ENCODE results near the gene KCNK2.
"Not testable (repeated sequence)": the region's sequence is repeated elsewhere in the genome, so short reads cannot be mapped to it uniquely, and the experiment has no call there.

Gene KCNK2

DNA sequence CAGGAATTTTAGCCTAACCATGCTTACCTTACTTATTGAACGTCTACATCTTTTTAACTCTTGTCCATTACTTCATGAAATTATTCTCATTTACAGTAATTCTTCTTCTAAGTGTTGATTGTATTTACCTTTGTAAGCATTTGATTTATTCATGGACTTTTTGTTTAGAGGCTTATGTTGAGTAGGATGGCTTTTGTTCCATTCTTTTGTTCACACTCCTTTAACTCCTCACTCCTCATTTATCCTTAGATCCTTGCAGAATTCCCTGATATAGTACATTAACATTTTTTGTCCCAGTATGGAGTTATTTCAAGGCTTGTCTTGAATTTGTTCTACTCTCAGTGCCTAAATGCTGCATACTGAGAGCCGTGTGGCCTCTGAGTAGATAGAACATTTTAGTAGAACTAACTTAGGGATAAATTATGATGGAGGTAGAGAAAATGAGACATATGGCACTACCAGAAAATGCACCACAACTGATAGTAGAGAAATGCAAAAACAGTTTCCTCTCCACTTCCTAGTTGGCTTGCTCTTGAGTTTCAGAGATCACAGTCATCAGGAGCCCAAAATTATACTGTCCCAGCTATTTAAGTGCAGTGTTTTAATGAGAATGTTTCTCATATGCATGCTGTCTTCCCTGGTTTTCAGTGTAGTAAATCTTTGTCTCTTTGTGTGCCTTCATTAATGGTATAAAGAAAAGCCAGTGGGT is 69.5 kb downstream of the KCNK2 start:
- no peak for DNase-seq (ENCODE audit: low read depth)

DNA sequence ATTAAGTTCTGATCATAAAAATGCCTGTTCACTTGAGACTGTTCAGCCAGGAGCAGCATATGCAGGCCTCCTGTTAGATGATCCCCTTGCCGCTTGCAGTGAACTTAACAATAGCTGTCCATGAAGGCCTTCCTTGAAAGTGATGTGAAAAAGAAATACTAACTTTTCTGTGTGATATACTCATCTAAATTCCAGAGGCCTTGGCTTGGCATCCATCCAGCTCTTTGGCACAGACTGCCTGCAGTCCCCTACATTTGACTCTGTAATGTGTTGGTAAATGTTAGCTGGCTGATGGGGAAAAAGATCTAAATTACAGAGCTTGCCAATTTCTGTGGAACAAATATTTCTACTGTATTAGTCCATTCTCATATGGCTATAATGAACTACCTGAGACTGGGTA is 73.7 kb downstream of the KCNK2 start:
- DNase-seq (ENCODE audit: low read depth), result peak; percentile 55

DNA sequence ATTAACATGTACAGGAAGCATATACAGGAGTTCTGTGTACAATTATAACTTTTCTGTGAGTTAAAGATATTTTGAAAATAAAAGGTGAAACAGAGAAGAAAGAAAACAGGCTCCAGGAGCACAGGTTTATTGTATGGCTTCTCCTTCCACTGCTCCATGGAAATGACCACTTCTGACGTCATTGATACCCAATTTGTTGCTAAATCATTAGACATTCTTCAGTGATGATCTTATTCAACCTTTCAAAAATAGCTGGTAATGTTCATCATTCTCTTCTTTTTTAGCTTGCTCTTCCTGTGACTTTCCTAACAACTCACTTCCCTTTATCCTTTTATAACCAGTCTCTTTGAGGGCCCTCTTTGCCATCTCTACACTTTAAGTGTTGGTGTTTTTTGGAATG is 77.8 kb downstream of the KCNK2 start:
- peak; percentile 57 for DNase-seq (ENCODE audit: low read depth)

DNA sequence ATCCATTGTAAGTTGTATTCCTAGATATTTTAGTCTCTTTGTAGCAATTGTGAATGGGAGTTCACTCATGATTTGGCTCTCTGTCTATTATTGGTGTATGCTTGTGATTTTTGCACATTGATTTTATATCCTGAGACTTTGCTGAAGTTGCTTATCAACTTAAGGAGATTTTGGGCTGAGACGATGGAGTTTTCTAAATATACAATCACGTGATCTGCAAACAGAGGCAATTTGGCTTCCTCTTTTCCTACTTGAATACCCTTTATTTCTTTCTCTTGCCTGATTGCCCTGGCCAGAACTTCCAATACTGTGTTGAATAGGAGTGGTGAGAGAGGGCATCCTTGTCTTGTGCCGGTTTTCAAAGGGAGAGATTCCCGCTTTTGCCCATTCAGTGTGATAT is 80.6 kb downstream of the KCNK2 start:
- DNase-seq (ENCODE audit: low read depth), result not testable (repeated sequence)

DNA sequence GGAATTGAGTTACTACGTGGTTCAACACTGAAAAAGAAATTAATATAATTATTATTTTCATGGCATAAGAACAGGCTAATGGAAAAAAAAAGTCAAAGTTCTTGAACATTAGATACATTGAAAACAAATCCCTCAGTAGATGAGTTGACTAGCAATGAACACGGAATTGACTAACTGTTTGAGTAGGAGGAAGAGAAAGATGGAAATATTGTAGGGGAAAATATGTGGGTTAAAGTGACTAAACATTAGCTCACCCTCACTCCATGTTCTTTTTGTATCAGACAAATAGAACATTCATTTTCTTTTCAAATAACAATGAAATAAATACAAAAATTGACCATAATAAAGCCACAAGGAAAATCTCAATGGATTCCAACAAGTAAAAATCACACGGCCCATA is 84.3 kb downstream of the KCNK2 start:
- peak; percentile 59 for DNase-seq (ENCODE audit: low read depth)

DNA sequence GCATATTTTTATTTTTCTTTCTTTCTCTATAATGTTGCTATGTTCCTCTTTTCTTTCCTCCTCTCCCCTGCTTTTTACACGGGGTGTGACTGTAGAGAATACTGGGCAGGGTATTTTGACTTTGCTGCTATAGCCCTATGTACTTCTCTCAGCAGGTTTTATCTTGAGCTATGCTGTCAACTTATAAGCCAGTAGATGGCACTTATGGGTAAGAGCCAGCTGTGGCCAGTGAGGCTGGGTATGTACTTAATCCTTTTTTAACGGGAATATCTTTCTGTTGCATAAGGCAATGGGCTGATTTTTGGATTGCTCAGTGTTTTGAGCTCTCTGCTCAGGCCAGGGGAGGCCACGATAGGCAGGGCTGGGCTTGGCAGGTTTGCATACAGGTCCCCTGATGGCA is 99.0 kb downstream of the KCNK2 start:
- peak; percentile 24 for DNase-seq (ENCODE audit: low read depth)

DNA sequence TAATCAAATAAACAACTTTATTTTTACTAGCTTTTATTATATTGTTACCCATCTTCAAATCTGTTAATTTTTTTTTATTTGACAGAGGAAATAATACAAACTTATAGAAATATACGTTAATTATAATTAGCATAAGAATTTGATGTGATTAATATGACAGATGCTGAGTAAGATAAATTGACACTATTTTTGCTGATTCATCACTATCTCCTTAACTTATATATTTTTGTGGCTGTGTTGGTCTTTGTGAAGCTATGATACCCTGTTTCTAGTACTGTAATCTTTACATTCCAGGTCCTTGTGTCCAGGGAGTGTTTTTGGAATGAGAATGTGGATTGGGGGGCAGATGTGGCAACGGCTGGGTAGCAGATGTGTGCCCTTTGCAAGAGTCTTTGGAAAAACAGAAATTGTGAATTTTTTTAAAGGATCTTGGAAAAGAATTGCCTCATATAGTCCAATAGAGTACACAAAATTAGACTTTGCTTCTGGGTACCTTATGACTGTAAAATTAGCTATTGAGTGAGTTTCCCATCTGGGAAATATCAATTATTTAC is 102.6 kb downstream of the KCNK2 start:
- no peak for DNase-seq (ENCODE audit: low read depth)

DNA sequence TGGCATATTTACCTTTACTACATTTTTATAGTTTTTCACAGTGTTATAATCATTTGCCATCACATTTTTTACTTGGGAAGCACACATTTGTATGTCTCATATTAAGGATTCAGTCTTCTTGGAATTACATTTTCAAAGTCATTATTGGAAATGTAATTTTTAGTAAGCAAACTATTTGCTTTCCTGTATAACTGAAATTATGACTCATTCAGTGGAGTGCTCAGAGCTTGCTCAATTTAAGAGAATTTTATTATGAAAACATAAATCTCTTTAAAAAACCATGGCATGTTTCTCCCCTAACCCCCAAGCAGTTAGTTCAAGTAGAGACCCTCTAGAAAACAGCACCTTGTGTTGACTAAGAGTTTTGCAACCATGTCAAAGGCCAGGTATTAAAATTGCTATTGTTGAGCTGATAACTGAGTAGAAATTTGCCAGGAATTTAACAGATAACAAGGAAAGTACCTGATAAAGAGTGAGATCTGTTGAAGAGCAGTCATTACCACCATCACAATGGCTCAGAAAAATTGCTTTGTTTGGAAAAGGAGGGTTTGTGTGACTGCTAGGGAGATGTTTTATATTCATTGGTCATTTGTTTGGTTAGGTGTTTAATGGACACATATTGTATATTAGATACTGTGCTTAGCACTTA is 105.9 kb downstream of the KCNK2 start:
- DNase-seq (ENCODE audit: low read depth), result peak; percentile 46

DNA sequence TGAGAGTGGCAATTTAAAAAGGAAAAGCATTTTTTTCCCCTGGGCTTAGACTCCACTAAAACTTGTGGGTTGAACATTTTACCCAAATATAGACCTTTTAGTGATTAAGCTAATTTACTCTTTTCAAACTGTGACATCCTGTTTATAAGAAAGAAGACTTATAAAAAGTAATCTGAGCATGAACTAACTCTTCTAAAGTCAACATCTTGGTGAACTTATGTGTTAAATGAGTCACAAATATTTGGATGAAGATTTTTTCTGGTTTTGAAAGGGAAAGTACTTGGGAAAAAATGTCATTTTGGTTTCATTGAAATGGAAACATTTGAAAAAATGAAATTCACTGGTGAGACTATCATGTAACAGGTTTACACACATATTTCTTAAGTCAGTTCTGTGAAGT is 109.8 kb downstream of the KCNK2 start:
- peak; percentile 82 for DNase-seq (ENCODE audit: low read depth)

DNA sequence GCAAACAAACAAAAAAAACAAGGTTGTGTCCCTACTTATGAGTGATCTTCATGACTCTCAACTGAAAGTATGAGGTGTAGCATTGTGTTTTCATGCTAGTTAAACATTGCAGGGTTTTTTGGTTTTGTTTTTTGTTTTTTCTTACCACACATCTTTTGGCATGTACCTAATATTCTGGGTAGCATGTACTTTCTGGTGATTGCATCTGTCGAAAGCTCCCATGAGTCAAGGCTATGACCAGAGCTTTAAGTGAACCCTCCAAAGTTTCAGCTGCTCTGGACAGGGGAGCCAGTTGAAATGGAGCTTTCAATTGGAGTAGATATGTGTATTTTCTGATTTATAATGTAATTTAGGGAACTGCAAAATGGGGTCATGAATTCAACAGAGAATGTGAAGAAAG is 115.5 kb downstream of the KCNK2 start:
- DNase-seq (ENCODE audit: low read depth), result no peak

DNA sequence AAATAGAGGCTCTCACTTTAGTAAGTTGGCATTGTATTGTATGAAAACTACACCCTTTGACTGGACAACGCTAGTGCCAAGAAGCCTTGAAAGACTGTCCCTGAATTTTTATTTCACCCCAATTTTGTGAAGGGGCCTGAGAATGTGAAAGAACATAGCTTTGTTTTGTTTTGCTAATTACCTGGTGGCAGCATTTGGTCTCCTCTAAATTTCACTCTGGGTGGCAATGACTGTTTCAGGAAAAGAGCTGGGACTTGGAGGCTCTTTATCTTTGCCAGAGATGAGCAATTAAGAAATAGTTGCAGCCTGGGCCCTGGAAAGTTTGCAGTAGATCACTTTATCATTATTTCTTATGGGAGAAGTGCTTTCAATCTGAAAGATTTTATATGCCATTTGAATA is 117.6 kb downstream of the KCNK2 start:
- no peak for DNase-seq (ENCODE audit: low read depth)

DNA sequence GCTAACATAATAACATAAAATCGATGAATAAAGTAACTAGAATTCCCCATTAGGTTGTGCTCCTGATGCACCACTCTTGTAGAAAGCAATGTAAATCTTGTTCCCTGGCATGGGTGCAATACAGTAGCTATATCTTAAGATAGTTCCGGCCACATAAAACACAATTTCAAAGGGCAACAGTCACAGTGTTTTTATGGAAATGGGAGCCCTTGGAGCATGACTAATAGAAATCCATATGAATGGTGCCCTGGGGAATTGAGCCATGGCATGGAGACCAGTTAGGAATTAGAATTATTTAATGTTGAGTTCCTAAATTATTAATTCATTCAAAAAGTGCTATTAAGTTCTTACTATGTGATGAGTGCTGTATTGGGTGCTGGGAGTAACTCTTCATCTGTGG is 118.7 kb downstream of the KCNK2 start:
- no peak for DNase-seq (ENCODE audit: low read depth)

DNA sequence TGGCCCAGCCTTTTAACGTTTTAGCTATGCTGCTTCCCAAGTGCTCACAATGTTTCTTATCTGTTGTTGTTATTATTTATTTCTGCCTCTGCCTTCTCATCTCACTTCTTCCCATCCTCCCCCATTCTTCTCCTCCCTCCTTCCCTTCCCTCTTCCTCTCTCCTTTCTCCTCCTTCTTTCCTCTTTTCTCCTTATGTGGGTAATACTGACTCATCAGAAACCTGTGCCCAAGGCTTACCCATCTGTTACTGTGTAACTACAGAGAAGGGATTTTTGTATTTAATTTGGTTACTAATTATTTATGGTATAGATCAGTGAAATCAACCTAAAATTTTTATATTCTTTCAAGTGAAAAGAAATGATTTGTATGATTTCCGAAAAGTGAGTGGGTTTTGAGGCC is 120.3 kb downstream of the KCNK2 start:
- DNase-seq (ENCODE audit: low read depth), result no peak

DNA sequence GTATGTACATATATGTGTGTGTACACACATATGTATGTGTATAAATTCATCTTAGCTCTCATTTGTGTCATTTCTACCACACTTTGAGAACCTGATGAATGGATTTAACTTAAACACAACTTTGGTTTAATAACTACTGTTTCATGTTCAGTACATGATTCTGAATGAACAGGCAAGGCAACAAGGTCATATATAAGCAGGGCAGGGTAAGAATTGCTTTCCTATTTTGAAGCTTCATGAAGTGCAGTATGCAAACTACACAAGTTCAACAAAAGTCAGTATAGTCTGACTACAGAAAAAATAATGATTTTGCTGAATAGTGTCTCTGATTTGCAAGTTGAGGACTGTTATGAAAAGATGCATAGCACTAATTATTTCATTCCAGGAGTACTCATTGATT is 127.6 kb downstream of the KCNK2 start:
- no peak for DNase-seq (ENCODE audit: low read depth)

DNA sequence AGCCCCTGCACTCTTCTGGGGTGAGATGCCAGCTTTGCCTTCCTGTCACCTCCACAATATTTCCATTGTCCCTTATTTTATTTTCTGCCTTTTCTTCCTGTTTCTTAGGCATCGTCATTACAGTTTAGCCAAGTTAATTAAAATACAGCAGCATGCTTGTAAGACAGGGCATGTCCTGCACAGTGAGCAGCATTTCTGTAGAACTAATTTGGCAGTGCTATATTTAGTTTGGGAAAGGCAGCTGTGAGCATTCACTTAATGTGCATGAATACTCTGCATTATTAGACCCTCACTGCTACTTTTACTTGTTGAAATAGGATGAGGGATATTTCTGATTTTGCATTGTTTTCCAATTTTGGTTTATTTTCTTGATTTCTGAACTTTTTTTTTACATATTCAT is 133.3 kb downstream of the KCNK2 start:
- no peak for DNase-seq (ENCODE audit: low read depth)

DNA sequence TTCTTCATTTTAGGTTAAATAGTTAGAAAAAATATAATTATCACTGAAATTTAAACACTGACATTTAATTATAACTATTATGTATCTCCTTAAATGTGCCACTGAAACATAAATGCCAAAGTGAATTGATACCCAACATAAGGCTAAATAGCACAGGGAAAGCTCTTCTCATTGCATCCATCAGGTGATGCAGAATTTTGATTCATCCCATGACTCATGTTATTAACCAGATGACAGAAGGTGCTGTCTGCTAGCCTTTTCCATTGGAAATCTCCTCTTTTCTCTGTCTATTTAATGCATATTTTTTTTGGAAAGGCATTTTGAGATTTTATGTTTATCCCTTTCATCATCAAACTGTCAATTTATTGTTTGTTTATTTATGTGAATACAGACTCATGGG is 136.8 kb downstream of the KCNK2 start:
- DNase-seq (ENCODE audit: low read depth), result no peak

DNA sequence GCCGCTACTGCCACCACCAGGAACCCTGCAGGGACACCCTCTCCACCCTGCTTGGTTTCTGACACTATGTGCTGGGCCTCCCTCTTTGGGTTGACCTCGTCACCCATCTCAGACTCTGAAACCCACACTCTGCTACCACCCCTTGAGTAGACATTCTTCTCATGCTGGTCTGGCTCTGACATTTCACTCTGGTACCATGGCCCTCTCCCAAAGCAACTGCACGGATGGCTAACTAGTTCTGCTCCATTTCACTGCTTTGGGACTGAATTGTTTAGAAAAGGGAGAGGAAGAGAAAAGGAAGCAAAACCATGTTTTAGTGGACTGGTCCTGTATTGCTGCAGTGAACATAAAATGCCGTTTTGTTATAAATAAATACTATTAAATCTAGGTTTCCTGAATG is 137.8 kb downstream of the KCNK2 start:
- DNase-seq (ENCODE audit: low read depth), result no peak

DNA sequence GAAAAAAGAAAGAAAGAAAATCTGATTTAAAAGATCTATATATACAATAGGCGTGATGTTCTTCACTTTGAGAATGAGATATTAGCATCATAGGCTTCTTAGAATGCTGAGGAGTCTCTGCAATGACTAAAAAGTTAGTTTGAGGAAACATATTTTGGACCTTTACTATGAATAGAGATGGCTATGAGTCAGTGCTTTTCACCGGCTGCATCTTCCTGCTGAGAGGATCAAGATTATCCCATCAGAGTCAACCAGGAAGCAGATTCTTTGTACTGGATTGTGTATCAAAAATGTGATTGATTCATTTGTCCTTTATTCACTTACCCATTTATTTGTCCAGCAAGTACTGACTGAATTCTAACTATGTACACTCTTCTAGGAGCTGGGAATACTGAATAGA is 144.2 kb downstream of the KCNK2 start:
- DNase-seq (ENCODE audit: low read depth), result peak; percentile 28

DNA sequence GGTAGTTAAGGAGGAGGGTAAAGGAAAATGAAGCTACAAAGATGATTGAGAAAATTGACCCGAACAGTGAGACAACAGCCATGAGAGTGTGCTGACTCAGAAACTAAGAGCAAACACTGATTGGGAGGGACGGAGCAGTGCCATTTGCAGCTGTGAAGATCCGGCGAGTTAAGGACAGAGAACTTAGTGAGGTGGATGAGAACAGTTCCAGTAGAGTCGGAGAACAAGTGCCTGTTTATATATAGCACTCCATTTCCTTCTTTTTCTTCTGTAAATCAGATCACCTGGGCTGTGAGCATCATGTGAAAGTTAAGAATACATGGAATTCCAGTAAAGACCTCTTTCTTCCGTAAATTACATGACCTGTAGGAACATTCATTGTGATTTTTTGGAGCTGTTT is 145.7 kb downstream of the KCNK2 start:
- no peak for DNase-seq (ENCODE audit: low read depth)

DNA sequence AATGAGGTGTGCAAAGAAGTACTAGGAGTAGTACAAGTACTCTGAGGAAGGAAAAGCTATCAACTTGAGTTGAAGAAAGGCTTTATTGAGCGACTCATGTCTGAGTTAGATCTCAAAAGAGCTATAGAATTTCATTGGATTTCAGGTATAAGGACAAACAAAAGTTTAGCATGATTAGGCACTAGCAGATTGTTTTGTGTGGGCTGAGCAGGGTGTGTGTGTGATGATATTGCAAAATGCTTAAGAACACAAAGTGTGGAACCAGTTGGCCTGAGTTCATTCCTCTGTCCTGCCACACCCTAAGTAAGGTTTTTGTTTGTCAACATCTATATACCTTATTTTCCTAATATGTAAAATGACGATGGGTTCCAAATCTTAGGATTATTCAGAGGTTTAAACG is 158.9 kb downstream of the KCNK2 start:
- DNase-seq (ENCODE audit: low read depth), result no peak

DNA sequence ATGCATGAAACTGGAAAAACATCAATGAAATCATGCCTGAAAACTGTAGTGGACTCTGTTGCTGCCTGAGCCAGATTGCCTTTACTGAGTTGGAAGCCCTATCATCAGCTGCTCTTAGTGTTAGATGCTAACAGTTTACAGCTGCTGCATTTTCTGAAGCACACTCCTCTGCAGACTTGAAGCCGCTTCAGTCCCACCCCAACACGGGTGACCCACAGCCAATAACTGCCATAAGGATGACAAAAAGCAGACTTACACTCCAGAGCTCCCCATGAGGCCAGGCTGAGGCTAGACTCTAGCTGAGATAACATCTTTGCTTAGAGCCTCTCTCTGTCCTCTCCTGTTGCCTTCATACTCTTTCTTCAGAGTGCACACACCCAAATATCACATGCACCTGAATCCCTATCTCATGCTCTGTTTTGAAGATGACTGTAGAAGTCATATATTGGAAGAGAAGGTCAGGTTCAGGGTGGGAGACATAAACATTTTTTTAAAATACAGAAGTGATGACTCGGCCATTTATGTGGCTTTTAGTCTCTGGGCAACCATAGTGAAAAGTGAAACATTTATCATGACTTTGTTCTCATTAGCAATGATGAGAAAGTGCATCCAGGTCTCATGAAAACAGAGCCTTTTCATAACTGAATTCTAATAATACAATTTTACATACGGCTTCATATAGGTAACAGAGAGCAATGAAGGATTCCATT is 161.0 kb downstream of the KCNK2 start:
- DNase-seq (ENCODE audit: low read depth), result peak; percentile 5

DNA sequence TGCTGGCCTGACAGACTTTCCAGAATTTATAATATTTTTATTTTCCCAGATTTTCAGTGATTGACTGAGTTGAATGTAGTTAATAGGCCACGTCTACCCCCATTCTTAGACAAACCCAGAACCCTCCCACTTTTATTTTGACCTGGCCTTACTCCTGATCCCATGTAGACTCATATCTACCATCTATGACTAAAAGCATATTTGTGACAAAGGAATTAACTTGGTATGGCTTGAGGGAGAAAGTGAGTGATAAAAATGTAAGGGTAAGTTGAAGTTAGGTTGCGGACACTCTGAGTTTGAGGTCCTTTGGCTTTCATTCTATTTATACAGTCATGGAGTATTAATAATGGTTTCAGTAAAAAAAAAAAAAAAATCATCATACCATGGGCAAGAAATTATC is 168.4 kb downstream of the KCNK2 start:
- DNase-seq (ENCODE audit: low read depth), result no peak

DNA sequence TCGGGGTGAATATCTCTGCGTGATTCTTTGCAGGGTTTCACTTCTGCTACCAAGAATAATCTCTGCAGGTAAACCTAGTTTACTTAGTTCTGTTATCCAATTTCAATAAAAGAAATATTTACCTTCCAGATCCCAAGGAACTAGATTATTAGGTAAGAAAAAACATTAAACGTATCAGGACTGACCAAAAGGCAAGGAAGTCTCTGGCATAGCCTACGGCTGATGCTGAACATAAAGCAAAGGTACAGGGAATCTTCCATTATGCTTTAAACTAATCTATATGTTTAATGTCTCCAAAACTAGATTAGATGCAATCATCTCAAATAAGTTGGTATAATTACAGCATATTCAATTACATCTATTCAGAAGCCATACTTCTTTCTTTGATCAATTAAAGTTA is 168.9 kb downstream of the KCNK2 start:
- no peak for DNase-seq (ENCODE audit: low read depth)

Data from iris pigment epithelial cell (primary cell).